ENCODE data around the gene GNAT1.

DNA sequence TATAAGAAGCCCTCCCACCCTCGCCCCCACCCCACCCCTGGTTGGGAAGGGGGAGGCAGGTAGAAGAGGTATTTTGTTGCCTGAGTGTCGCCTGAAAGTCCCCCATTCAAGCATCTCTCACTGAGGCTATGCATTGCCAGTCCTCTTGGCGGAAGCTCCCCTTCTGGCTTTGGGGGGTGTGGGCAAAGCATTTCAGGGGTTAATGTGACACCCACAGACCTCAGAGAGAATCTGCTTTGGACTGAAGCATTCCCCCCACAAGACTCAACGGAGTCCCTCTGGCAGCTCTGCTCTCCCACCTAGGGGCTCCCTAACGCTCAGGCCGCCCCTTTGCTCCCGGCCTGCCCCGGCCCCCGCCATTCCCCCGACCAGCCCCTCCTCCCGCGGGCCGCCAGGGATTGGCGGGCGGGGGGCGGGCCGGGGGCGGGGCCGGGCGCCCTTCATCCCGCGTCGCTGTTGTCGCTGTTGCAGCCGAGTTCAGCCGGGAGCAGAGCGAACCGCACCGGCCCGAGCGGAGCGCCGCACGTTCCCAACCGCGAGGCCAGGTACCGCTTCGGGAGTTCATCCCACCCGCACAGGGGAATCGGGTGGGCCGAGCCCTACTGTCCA is 13.5 kb downstream of the GNAT1 start, which contains the start of gene SLC38A3:
- TF ChIP-seq EZH2 (IDR thresholded peaks at IDR 0.05; ENCODE audit: insufficient read depth, poor library complexity, severe bottlenecking) (no peak), EZH2phosphoT487 (IDR thresholded peaks at IDR 0.05; ENCODE audit: insufficient read depth, low read depth) (no peak)
